ENCODE results near the gene AGPAT3.

DNA sequence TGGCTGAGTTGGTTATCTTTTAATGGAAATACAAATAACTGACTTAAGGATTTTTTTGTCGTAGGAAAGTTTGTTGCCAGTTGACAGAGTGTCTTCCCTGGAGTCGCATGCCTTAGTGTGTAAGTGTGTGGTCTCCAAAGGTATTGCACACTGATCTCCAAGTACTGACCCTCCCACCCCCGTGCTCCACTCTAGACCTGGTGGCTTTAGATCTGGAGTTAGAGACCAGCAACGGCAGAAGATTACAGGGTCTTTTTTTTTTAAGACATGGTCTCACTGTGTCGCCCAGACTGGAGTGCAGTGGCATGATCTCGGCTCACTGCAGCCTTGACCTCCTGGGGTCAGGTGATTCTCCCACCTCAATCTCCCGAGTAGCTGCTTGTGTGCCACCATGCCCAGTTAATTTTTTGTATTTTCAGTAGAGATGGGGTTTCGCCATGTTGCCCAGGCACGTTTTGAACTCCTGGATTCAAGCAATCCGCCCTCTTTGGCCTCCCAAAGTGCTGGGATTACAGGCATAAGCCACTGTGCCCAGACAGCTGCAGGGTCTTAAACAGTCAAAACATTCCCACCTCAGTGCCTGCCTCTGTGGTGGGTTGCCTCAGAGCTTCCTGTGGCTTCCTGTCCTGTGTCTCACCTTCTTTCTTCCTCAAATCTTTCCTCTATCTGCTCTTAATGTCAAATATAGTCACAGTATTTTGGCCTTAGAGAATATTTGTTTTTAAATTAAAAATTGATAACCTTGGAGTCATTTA is 154.0 kb downstream of the AGPAT3 start:
- TF ChIP-seq, protein P1, sequence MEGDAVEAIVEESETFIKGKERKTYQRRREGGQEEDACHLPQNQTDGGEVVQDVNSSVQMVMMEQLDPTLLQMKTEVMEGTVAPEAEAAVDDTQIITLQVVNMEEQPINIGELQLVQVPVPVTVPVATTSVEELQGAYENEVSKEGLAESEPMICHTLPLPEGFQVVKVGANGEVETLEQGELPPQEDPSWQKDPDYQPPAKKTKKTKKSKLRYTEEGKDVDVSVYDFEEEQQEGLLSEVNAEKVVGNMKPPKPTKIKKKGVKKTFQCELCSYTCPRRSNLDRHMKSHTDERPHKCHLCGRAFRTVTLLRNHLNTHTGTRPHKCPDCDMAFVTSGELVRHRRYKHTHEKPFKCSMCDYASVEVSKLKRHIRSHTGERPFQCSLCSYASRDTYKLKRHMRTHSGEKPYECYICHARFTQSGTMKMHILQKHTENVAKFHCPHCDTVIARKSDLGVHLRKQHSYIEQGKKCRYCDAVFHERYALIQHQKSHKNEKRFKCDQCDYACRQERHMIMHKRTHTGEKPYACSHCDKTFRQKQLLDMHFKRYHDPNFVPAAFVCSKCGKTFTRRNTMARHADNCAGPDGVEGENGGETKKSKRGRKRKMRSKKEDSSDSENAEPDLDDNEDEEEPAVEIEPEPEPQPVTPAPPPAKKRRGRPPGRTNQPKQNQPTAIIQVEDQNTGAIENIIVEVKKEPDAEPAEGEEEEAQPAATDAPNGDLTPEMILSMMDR (IDR thresholded peaks at IDR 0.05): no peak
- no peak for TF ChIP-seq POLR2A (IDR thresholded peaks at IDR 0.05)
